B cell (primary cell): ENCODE data around the gene APP. TPM values are rescaled to one million over a fixed set of nuclear protein-coding genes. Genes with fewer than 3 reads are reported as not detected.

ENCODE experiments used
- ATAC-seq: fragments of 200-7000 bp; cut with Tn5 transposase; one replicate; pipeline ENCODE4 v1.10.0; 2021; ENCODE audit warnings: low read depth, mild to moderate bottlenecking, moderate number of reproducible peaks, moderate library complexity
- CTCF ChIA-PET: fragments of 350-600 bp; sonication (Branson Sonifier 250); formaldehyde crosslinking; loops from one replicate; lab custom pipeline; 2021; ENCODE audit warnings: antibody characterized with exemption, inconsistent platforms; lab: Charles Lee
- POLR2A ChIA-PET: fragments of 350-600 bp; sonication (Branson Sonifier 250); formaldehyde crosslinking; loops from one replicate; lab custom pipeline; 2021; ENCODE audit warnings: antibody characterized with exemption; lab: Charles Lee
- DNase-seq: peaks from one replicate; pipeline ENCODE4 v3.0.0; 2013
- H2AFZ ChIP-seq: 2 replicates; pipeline ENCODE4 v1.6.1; 2012; ENCODE audit warnings: mild to moderate bottlenecking, low read depth, low read length; ENCODE audit not compliant: insufficient read depth, poor library complexity, severe bottlenecking
- H3K27ac ChIP-seq, 2 donors: 1 replicate in 1 of 2; 2 replicates in 1 of 2; pipeline ENCODE4 v1.5.1; 2012 to 2013; ENCODE audit warnings: low read length in 2 of 2, mild to moderate bottlenecking in 2 of 2, moderate library complexity in 1 of 2
- H3K27me3 ChIP-seq, 4 experiments: fragments of 200-600 bp in 1 of 4; sonication (generic) in 1 of 4; replicated peaks in 1 of 4; 1 replicate in 2 of 4; 2 replicates in 2 of 4; pipeline versions ENCODE4 v1.6.1 to v1.7.0; 2013 to 2016; ENCODE audit warnings: low read length in 3 of 4, mild to moderate bottlenecking in 2 of 4, mixed read lengths in 1 of 4, moderate library complexity in 1 of 4; ENCODE audit not compliant: insufficient read depth in 4 of 4, control insufficient read depth in 3 of 4; ENCODE audit errors: control extremely low read depth in 1 of 4
- H3K36me3 ChIP-seq, 2 experiments: replicated peaks in 1 of 2; 1 replicate in 1 of 2; 2 replicates in 1 of 2; pipeline versions ENCODE4 v1.6.1 to v1.7.1; 2013; ENCODE audit warnings: low read length in 1 of 2; ENCODE audit not compliant: insufficient read depth in 2 of 2, control insufficient read depth in 1 of 2; ENCODE audit errors: control extremely low read depth in 1 of 2, extremely low read depth in 1 of 2
- H3K4me1 ChIP-seq, 2 donors: fragments of 200-600 bp in 1 of 2; sonication (generic) in 1 of 2; 1 replicate in 1 of 2; 2 replicates in 1 of 2; pipeline versions ENCODE4 v1.5.1 to v1.6.1; 2013 to 2017; ENCODE audit warnings: low read length in 2 of 2; ENCODE audit not compliant: control insufficient read depth in 2 of 2, insufficient read depth in 2 of 2
- H3K4me2 ChIP-seq: replicated peaks from 2 replicates; pipeline ENCODE3; 2012; ENCODE audit warnings: mild to moderate bottlenecking, low read depth, low read length; ENCODE audit not compliant: poor library complexity, severe bottlenecking
- H3K4me3 ChIP-seq, 5 experiments: fragments of 200-600 bp in 1 of 5; sonication (generic) in 1 of 5; 1 replicate in 3 of 5; 2 replicates in 2 of 5; pipeline versions ENCODE4 v1.5.1 to v1.7.0; 2011 to 2016; ENCODE audit warnings: low read length in 4 of 5, mild to moderate bottlenecking in 4 of 5, low read depth in 2 of 5, control low read depth in 1 of 5, moderate library complexity in 1 of 5; ENCODE audit not compliant: insufficient read depth in 1 of 5; ENCODE audit errors: control extremely low read depth in 1 of 5, extremely low read depth in 1 of 5
- H3K79me2 ChIP-seq: fragments of 200-600 bp; sonication (generic); one replicate; pipeline ENCODE4 v1.6.0; 2016; ENCODE audit warnings: low read length; ENCODE audit not compliant: control insufficient read depth, insufficient read depth
- H3K9ac ChIP-seq: fragments of 200-600 bp; sonication (generic); 2 replicates; pipeline ENCODE4 v1.6.1; 2017; ENCODE audit warnings: mild to moderate bottlenecking, low read length, moderate library complexity
- H3K9me3 ChIP-seq, 3 donors: one replicate each; pipeline versions ENCODE4 v1.6.1 to v1.7.1; 2013; ENCODE audit warnings: low read length in 2 of 3; ENCODE audit not compliant: control insufficient read depth in 2 of 3, insufficient read depth in 1 of 3; ENCODE audit errors: control extremely low read depth in 1 of 3
- H4K20me1 ChIP-seq: 2 replicates; pipeline ENCODE4 v1.6.0; 2012; ENCODE audit warnings: mild to moderate bottlenecking, low read length; ENCODE audit not compliant: insufficient read depth, control insufficient read depth, poor library complexity, severe bottlenecking
- H3K27ac Mint-ChIP-seq: one replicate; pipeline ENCODE4 v1.8.0; 2021; ENCODE audit warnings: mixed read lengths
- H3K27me3 Mint-ChIP-seq: one replicate; pipeline ENCODE4 v1.8.0; 2021; ENCODE audit warnings: mixed read lengths
- H3K4me1 Mint-ChIP-seq: one replicate; pipeline ENCODE4 v1.8.0; 2021; ENCODE audit warnings: mixed read lengths
- H3K4me3 Mint-ChIP-seq: one replicate; pipeline ENCODE4 v1.8.0; 2021; ENCODE audit warnings: mixed read lengths
- H3K9me3 Mint-ChIP-seq: one replicate; pipeline ENCODE4 v1.8.0; 2022; ENCODE audit warnings: mixed read lengths; ENCODE audit not compliant: insufficient read depth
- EZH2 ChIP-seq: IDR thresholded peaks from 2 replicates; pipeline ENCODE4 v1.6.1; 2012; ENCODE audit warnings: borderline replicate concordance, low read depth, mild to moderate bottlenecking, moderate library complexity, low read length; ENCODE audit not compliant: insufficient read depth, poor library complexity, severe bottlenecking
- WGBS: methylation state at CpG from one replicate; pipeline ENCODE4 v1.1.5; 2013; ENCODE audit warnings: missing lambda C conversion rate; ENCODE audit not compliant: insufficient coverage; 5-methylcytosine and 5-hydroxymethylcytosine counted together
- intact Hi-C: fragments of 100-400 bp; cut with micrococcal nuclease; formaldehyde crosslinking; loops from one replicate; pipeline ENCODE4 v1.10.0; 2022
- polyA plus RNA-seq: library from polyadenylated mRNA; depleted of rRNA; stranded (reverse); fragments of >200 nt; gene quantifications from 2 replicates; pipeline ENCODE4 v1.2.3, GENCODE V29; 2012
- total RNA-seq, 2 donors: library from RNA; stranded (reverse); fragments of 120-200 nt in 1 of 2; gene quantifications; 1 replicate in 1 of 2; 2 replicates in 1 of 2; pipeline versions ENCODE4 v1.2.3 to v1.2.4, GENCODE V29; 2013 to 2022
- TF ChIP-seq, protein P1 (sequence below): fragments of 200-600 bp; IDR thresholded peaks from one replicate; pipeline ENCODE4 v1.8.0; 2022; ENCODE audit warnings: antibody characterized with exemption, mild to moderate bottlenecking

Gene APP
- total and polyA plus RNA-seq, 2 donors (not counting 1 experiment from before 2014, with no cell fraction given): 28.3 to 34.7 TPM

DNA sequence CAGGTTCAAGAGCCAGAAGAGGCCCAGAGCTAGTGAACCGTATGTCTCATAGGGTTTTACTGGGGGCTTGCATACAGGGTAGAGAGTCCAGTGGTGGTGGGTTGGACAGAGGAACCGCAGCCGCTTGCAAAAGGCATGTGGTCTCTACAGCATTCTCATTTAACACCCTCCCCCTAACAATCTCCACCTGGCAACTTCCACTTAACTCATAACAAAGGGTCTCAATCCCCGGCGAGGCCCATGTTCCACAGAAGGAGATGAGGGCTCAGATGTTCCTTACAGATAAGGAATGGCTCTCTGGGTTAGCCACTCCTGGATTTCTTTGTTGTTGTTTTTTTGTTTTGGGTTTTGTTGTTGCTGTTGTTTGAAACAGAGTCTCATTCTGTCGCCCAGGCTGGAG lies 106.1 kb downstream of the APP start:
- ATAC-seq (no peak), DNase-seq (no peak)
- H3K4me1 ChIP-seq: peaks cover 3 to 4% of the 10 kb centered on the region in 2 donors
- POLR2A ChIA-PET: no interaction called here
- Mint-ChIP-seq H3K9me3 (no peaks in the 10 kb centered on the region), H3K4me1 (peaks cover 8% of the 10 kb centered on the region), H3K4me3 (no peak overlapping the region), H3K27ac (no peak overlapping the region), H3K27me3 (no peaks in the 10 kb centered on the region)
- no peak overlapping the region for H3K27ac ChIP-seq
- CTCF ChIA-PET: no interaction called here
- 97% methylated on average over 3 of the region's 6 CpGs for WGBS
- H3K36me3 ChIP-seq: no peaks in the 10 kb centered on the region
- H3K79me2 ChIP-seq: peaks cover 50% of the 10 kb centered on the region
- H3K27me3 ChIP-seq: no peaks in the 10 kb centered on the region
- no peak overlapping the region for H2AFZ ChIP-seq
- no peak overlapping the region for H3K4me2 ChIP-seq
- H4K20me1 ChIP-seq: no peaks in the 10 kb centered on the region
- H3K4me3 ChIP-seq: no peak overlapping the region
- no peaks in the 10 kb centered on the region for H3K9me3 ChIP-seq
- intact Hi-C loops: no loop called here
- TF ChIP-seq, protein P1, sequence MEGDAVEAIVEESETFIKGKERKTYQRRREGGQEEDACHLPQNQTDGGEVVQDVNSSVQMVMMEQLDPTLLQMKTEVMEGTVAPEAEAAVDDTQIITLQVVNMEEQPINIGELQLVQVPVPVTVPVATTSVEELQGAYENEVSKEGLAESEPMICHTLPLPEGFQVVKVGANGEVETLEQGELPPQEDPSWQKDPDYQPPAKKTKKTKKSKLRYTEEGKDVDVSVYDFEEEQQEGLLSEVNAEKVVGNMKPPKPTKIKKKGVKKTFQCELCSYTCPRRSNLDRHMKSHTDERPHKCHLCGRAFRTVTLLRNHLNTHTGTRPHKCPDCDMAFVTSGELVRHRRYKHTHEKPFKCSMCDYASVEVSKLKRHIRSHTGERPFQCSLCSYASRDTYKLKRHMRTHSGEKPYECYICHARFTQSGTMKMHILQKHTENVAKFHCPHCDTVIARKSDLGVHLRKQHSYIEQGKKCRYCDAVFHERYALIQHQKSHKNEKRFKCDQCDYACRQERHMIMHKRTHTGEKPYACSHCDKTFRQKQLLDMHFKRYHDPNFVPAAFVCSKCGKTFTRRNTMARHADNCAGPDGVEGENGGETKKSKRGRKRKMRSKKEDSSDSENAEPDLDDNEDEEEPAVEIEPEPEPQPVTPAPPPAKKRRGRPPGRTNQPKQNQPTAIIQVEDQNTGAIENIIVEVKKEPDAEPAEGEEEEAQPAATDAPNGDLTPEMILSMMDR: no peak
- TF ChIP-seq EZH2: no peak
- no peak overlapping the region for H3K9ac ChIP-seq

GRCh38 chr21:26061437-26061836 lies 109.1 kb downstream of the APP start:
- no peaks in the 10 kb centered on the region for H3K36me3 ChIP-seq

More at GRCh38 chr21:26061437-26061836, 109.1 kb downstream of the APP start:
- Histone ChIP-seq H3K27ac (no peak overlapping the region), H3K9ac (no peak overlapping the region), H3K79me2 (peaks cover 34% of the 10 kb centered on the region), H3K4me3 (no peak overlapping the region), H3K4me2 (no peak overlapping the region), H3K4me1 (no peaks in the 10 kb centered on the region), H4K20me1 (no peaks in the 10 kb centered on the region), H3K27me3 (no peaks in the 10 kb centered on the region), H3K9me3 (no peaks in the 10 kb centered on the region), H2AFZ (no peak overlapping the region)
- CTCF ChIA-PET: interaction anchor here (0.7 kb wide), 1 partner anchor 109 kb away, joined by 3 read pairs; the partner anchor contains the start of gene APP
- ATAC-seq (no peak), DNase-seq (no peak)
- Mint-ChIP-seq H3K27ac (no peak overlapping the region), H3K27me3 (no peaks in the 10 kb centered on the region), H3K4me3 (no peak overlapping the region), H3K4me1 (no peaks in the 10 kb centered on the region), H3K9me3 (no peaks in the 10 kb centered on the region)
- POLR2A ChIA-PET: no interaction called here
- intact Hi-C loops: no loop called here
- TF ChIP-seq, protein P1: no peak
- no peak for TF ChIP-seq EZH2
- 86% methylated on average over 1 of the region's 4 CpGs for WGBS
